ENCODE measurements around the gene CMC2.

The CMC2 gene

GRCh38 chr16:80968386-80969113, 38.1 kb downstream of the CMC2 start:
- no peak overlapping the region for H3K4me3 ChIP-seq (ENCODE audit: low read length)
- TF ChIP-seq, protein P1, sequence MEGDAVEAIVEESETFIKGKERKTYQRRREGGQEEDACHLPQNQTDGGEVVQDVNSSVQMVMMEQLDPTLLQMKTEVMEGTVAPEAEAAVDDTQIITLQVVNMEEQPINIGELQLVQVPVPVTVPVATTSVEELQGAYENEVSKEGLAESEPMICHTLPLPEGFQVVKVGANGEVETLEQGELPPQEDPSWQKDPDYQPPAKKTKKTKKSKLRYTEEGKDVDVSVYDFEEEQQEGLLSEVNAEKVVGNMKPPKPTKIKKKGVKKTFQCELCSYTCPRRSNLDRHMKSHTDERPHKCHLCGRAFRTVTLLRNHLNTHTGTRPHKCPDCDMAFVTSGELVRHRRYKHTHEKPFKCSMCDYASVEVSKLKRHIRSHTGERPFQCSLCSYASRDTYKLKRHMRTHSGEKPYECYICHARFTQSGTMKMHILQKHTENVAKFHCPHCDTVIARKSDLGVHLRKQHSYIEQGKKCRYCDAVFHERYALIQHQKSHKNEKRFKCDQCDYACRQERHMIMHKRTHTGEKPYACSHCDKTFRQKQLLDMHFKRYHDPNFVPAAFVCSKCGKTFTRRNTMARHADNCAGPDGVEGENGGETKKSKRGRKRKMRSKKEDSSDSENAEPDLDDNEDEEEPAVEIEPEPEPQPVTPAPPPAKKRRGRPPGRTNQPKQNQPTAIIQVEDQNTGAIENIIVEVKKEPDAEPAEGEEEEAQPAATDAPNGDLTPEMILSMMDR (IDR thresholded peaks at IDR 0.05; ENCODE audit: insufficient read depth, low read depth, low read length, missing control alignments): no peak
- DNase-seq (ENCODE audit: low read depth): peak; percentile 67

DNA sequence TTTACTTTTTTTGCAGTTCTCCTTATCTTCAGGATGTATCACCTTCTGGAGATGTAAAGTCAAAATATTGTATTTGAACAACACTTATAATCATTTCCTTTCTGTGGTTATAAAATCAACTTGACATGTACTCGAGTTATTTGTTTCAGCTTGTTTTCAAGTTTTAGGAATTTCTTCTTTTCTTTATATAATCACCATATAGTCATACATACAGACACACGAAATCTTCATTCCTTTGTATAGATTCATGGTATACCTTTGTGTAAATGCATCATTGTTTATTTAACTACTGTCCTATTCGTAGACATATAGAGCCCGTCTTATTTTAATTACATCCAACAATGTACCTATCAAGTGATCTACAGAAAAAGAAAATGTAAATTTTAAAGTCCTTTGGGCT, 40.1 kb downstream of the CMC2 start:
- TF ChIP-seq, protein P1 (IDR thresholded peaks at IDR 0.05; ENCODE audit: insufficient read depth, low read depth, low read length, missing control alignments): no peak

DNA sequence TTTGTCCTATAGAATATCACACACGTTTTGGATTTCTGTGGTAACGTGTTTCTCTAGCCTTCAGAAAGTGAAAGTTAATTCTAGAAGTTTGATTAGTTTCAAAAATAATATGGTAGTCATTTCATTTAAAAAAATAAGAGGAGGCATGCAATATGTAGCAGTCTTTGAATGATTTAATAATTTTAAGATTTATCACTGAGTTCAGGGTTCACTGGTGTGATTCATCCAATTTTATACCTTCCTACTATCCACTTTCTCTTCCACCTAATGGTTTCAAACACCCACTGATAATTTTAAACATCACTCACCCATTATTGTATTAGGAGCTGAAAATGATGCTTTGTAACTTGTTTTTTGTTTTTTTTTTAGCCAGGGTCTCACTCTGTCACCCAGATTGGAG, 42.3 kb downstream of the CMC2 start:
- no peak for DNase-seq (ENCODE audit: low read depth)
- no peak overlapping the region for H3K4me3 ChIP-seq (ENCODE audit: low read length)
- TF ChIP-seq, protein P1 (IDR thresholded peaks at IDR 0.05; ENCODE audit: insufficient read depth, low read depth, low read length, missing control alignments): no peak

More for the DNA sequence above, 40.1 kb downstream of the CMC2 start:
- DNase-seq (ENCODE audit: low read depth): peak; percentile 68
- H3K4me3 ChIP-seq (ENCODE audit: low read length): no peak overlapping the region

- no peak for DNase-seq (ENCODE audit: low read depth)
- TF ChIP-seq, protein P1 (IDR thresholded peaks at IDR 0.05; ENCODE audit: insufficient read depth, low read depth, low read length, missing control alignments): no peak
- no peak overlapping the region for H3K4me3 ChIP-seq (ENCODE audit: low read length)
These were observed 43.8 kb downstream of the CMC2 start for GRCh38 chr16:80962879-80963278.

DNA sequence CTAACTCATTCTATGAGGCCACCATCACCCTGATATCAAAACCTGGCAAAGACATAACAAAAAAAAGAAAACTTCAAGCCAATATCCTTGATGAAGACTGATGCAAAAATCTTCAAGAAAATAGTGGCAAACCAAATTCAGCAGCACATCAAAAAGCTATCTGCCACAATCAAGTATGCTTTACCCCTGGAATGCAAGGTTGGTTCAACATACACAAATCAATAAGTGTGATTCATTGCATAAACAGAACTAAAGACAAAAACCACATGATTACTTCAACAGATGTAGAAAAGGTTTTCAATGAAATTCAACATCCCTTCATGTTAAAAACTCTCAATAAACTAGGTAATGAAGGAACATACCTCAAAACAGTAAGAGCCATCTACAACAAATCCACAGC, 48.4 kb downstream of the CMC2 start:
- DNase-seq (ENCODE audit: low read depth): no peak
- H3K4me3 ChIP-seq (ENCODE audit: low read length): no peak overlapping the region
- TF ChIP-seq, protein P1 (IDR thresholded peaks at IDR 0.05; ENCODE audit: insufficient read depth, low read depth, low read length, missing control alignments): no peak

- no peak overlapping the region for H3K4me3 ChIP-seq (ENCODE audit: low read length)
- TF ChIP-seq, protein P1 (IDR thresholded peaks at IDR 0.05; ENCODE audit: insufficient read depth, low read depth, low read length, missing control alignments): no peak
- peak; percentile 84 for DNase-seq (ENCODE audit: low read depth)
These were observed 51.7 kb downstream of the CMC2 start for GRCh38 chr16:80954985-80955384.
